HTERT RPE-1 (cell line): ENCODE measurements around the gene SLC27A5.

Experiments
- in situ Hi-C: fragments of 300-500 bp; cut with MboI; formaldehyde crosslinking; loops from 4 replicates; pipeline ENCODE4 v1.14.3; 2020; ENCODE audit warnings: low sequenced_read_pairs

Gene SLC27A5

GRCh38 chr19:58511353-58512208, at the start of gene SLC27A5:
Gene SLC27A5, minus strand, starts transcription at chr19:58511992. Its CDS starts 37 bp downstream, at chr19:58511955.
- in situ Hi-C loops = no loop called here

GRCh38 chr19:58560921-58561320, 49.1 kb upstream of the SLC27A5 start:
- in situ Hi-C loops = no loop called here

GRCh38 chr19:58560007-58560887, 48.5 kb upstream of the SLC27A5 start:
- in situ Hi-C loops = no loop called here

GRCh38 chr19:58559275-58560006, 47.6 kb upstream of the SLC27A5 start:
- in situ Hi-C loops = no loop called here

GRCh38 chr19:58558623-58559274, 47.0 kb upstream of the SLC27A5 start:
- in situ Hi-C loops = no loop called here

- in situ Hi-C loops = no loop called here
These were observed 46.4 kb upstream of the SLC27A5 start, which contains the start of gene UBE2M for GRCh38 chr19:58558066-58558622. Gene UBE2M, minus strand, starts transcription at chr19:58558611. Its CDS starts 230 bp downstream, at chr19:58558381.

- in situ Hi-C loops = no loop called here
These were observed 45.7 kb upstream of the SLC27A5 start for GRCh38 chr19:58557221-58558065.

- in situ Hi-C loops = no loop called here
These were observed 44.9 kb upstream of the SLC27A5 start for GRCh38 chr19:58556622-58557220.

GRCh38 chr19:58555920-58556621, 44.3 kb upstream of the SLC27A5 start:
- in situ Hi-C loops = no loop called here

GRCh38 chr19:58555369-58555885, 43.6 kb upstream of the SLC27A5 start:
- in situ Hi-C loops = no loop called here

GRCh38 chr19:58554494-58555368, 42.9 kb upstream of the SLC27A5 start, which contains the start of gene CHMP2A:
Gene CHMP2A, minus strand, starts transcription at chr19:58555105. Its CDS starts 893 bp downstream, at chr19:58554212.
- in situ Hi-C loops = no loop called here

- in situ Hi-C loops = no loop called here
These were observed 42.2 kb upstream of the SLC27A5 start for GRCh38 chr19:58553799-58554493.

- in situ Hi-C loops = no loop called here
These were observed 40.9 kb upstream of the SLC27A5 start for GRCh38 chr19:58552655-58553054.

- in situ Hi-C loops = no loop called here
These were observed 40.0 kb upstream of the SLC27A5 start for GRCh38 chr19:58551577-58552471.

- in situ Hi-C loops = no loop called here
These were observed 39.3 kb upstream of the SLC27A5 start for GRCh38 chr19:58551123-58551497.
